ENCODE results near the gene LCN10. TPM values are rescaled to one million over a fixed set of nuclear protein-coding genes. Genes with fewer than 3 reads are reported as not detected.
A peak's percentile ranks its signal among the peaks of the same experiment; 100 is the strongest.
"Not testable (repeated sequence)": the region's sequence is repeated elsewhere in the genome, so short reads cannot be mapped to it uniquely, and the experiment has no call there.

LCN10 gene
- total RNA-seq, 1 donor from 2014 or later = 0.51 TPM

DNA sequence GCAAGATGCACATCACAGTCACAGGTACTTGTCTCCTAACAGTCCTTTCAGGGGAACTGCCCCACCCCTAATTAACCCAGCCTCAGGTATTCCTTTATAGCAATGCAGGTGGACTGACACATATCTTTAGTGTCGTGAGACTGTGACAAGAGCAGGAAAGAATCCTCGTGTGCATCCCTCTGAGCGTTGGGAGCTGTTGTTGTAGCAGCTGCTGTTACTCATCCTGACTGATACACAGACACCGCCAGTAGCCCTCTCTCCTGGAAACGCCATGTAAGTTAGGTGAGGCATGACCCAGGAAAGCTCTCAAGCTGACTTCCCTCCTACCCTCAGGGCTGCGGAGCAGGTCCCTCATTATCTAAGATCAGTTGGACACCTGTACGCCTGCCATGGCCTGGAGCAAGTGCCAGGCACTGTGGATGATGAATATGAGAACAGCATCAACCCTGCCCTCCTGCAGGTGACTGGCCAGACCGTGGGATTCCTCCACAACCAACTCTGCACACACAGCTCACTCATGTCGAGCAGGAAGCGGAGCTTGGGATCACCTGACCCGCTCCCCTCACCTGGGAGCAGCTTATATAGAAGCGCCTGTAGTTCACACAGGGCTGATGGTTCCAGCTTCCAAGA, 31.8 kb upstream of the LCN10 start:
- Mint-ChIP-seq H3K27ac (no peak overlapping the region), H3K4me3 (no peak overlapping the region), H3K27me3 (ENCODE audit: low read depth) (peaks cover 28% of the 10 kb centered on the region), H3K36me3 (no peaks in the 10 kb centered on the region), H3K9me3 (peaks cover 15% of the 10 kb centered on the region), H3K4me1 (peaks cover 5% of the 10 kb centered on the region)
- no peak for DNase-seq (ENCODE audit: low spot score in 2 of 2, unreplicated experiment in 2 of 2)
- TF ChIP-seq CTCF (IDR thresholded peaks at IDR 0.05; ENCODE audit: unreplicated experiment) = no peak

DNA sequence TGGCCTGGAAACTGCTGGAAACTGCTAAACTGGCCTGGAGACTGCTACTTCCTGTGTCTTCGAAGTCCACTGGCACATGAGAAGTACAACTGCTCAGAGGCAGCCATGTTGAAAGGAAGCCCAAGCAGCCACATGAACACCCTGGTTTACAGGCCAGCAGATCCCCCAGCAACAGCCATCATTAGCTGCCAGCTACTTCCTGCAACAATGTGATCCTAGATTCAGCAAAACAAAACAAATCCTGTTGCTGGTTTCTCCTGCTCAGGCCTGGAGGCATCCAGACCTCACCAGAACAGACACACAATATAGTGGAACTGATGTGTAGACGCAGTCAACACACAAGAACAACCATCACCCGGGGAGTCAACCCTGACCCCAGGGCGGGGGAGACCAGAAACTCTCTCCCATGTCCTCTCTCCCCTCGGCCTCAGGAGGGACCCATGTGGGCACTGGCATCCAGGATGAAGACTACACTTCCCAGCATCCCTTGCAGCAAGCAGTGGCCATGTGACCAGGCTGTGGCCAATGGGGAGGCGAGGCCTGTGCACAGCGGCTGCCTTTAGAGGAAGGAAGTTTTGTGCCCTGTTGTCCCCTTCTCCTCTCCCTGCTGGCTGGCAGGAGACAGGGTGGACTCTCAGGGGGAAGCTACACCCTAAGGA, 30.8 kb upstream of the LCN10 start:
- no peak for TF ChIP-seq CTCF (IDR thresholded peaks at IDR 0.05; ENCODE audit: unreplicated experiment)
- Mint-ChIP-seq H3K27me3 (ENCODE audit: low read depth) (peaks cover 20% of the 10 kb centered on the region), H3K4me1 (peaks cover 5% of the 10 kb centered on the region), H3K27ac (no peak overlapping the region), H3K9me3 (peaks cover 10% of the 10 kb centered on the region), H3K36me3 (no peaks in the 10 kb centered on the region), H3K4me3 (no peak overlapping the region)
- no peak for DNase-seq (ENCODE audit: low spot score in 2 of 2, unreplicated experiment in 2 of 2)

- H3K4me3 Mint-ChIP-seq = no peak overlapping the region
- peaks cover 7% of the 10 kb centered on the region for H3K4me1 Mint-ChIP-seq
- no peak for TF ChIP-seq CTCF (IDR thresholded peaks at IDR 0.05; ENCODE audit: unreplicated experiment)
- no peak overlapping the region for H3K27ac Mint-ChIP-seq
- peaks cover 10% of the 10 kb centered on the region for H3K9me3 Mint-ChIP-seq
- no peaks in the 10 kb centered on the region for H3K36me3 Mint-ChIP-seq
- H3K27me3 Mint-ChIP-seq (ENCODE audit: low read depth) = peaks cover 16% of the 10 kb centered on the region
- no peak for DNase-seq (ENCODE audit: low spot score in 2 of 2, unreplicated experiment in 2 of 2)
These were observed 29.2 kb upstream of the LCN10 start for GRCh38 chr9:136771907-136772415.

DNA sequence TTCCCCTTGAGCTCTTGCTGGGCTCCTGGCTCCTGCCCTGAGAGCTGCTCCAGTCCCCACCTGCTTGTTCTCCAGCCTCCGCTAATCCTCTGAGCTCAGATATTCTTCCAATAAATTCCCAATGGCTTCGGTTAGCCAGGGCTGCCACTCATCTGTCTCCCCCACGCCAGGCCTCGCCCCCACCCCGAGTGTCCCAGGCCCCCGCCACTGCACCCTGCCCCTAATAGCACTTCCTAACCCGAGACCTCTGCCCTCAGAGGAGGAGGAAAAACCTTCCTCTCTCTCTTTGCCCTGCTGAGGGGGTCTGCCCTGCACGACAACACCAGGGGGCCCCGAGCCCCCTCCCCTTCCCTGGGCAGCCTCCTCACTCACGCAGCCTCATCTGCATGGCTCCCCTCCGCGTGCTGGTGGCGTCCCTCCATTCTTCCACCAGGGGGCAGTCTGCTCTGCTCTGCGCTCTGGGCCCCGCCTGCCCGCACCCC, 27.0 kb upstream of the LCN10 start:
- Mint-ChIP-seq H3K27ac (no peak overlapping the region), H3K4me3 (peak overlapping the region; percentile 48), H3K4me1 (peaks cover 9% of the 10 kb centered on the region), H3K27me3 (ENCODE audit: low read depth) (peaks cover 17% of the 10 kb centered on the region), H3K9me3 (peaks cover 10% of the 10 kb centered on the region), H3K36me3 (no peaks in the 10 kb centered on the region)
- DNase-seq (ENCODE audit: low spot score in 2 of 2, unreplicated experiment in 2 of 2) = peak in 1 of 2 experiments; percentile 67
- peak; percentile 33 for TF ChIP-seq CTCF (IDR thresholded peaks at IDR 0.05; ENCODE audit: unreplicated experiment)

- not testable (repeated sequence) for H3K4me1 Mint-ChIP-seq; H3K4me3 Mint-ChIP-seq; DNase-seq (ENCODE audit: low spot score in 2 of 2, unreplicated experiment in 2 of 2); H3K27ac Mint-ChIP-seq; H3K36me3 Mint-ChIP-seq; H3K9me3 Mint-ChIP-seq
- peaks cover 17% of the 10 kb centered on the region for H3K27me3 Mint-ChIP-seq (ENCODE audit: low read depth)
These were observed 23.8 kb upstream of the LCN10 start for GRCh38 chr9:136766410-136767120.

DNA sequence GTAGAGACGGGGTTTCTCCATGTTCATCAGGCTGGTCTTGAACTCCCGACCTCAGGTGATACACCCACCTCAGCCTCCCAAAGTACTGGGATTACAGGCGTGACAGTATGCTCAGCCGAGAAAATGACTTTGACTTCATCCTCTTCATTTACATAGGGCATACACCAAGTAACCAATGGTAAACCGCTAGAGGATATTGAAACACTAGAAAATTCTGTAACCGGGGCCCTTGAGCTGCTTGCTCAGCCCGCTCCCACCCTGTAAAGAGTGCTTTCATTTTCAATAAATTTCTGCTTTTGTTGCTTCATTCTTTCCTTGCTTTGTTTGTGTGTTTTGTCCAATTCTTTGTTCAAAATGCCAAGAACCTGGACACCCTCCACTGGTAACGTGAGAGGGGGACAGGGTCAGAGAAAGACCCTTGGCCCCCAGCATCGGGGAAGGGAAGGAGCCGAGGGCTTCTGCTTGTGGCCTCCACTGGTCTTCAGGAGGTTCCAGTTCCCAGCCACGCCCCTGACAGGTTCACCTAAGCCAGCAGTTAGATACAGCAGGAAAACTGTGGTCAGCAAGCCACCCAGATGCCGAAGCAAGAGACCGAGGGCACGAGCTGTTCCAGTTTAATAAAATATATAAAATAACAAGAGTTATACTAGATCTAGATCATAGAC, 23.1 kb upstream of the LCN10 start:
- not testable (repeated sequence) for H3K36me3 Mint-ChIP-seq; H3K9me3 Mint-ChIP-seq; H3K4me3 Mint-ChIP-seq; H3K27ac Mint-ChIP-seq; DNase-seq (ENCODE audit: low spot score in 2 of 2, unreplicated experiment in 2 of 2)
- Mint-ChIP-seq H3K27me3 (ENCODE audit: low read depth) (peaks cover 17% of the 10 kb centered on the region), H3K4me1 (peaks cover 10% of the 10 kb centered on the region)

All from mesothelial cell of epicardium (in vitro differentiated cells).